WI38 (cell line): Measurements from ENCODE around the gene SLC36A1.
A peak's percentile ranks its signal among the peaks of the same experiment; 100 is the strongest.

Experiments used
- H3K4me3 ChIP-seq: 2 replicates; pipeline ENCODE4 v1.5.1; 2011; ENCODE audit warnings: low read depth, mild to moderate bottlenecking, control low read depth, low read length
- CTCF ChIP-seq: IDR thresholded peaks from 2 replicates; pipeline ENCODE4 v1.5.1; 2012; ENCODE audit warnings: low read depth, mild to moderate bottlenecking, control low read depth, low read length

SLC36A1 gene

GRCh38 chr5:151463137-151464029 lies 16.0 kb downstream of the SLC36A1 start:
- TF ChIP-seq CTCF: peak; percentile 19; the same call in 1 of the 2 replicates
- no peak overlapping the region for H3K4me3 ChIP-seq

- no peak overlapping the region for H3K4me3 ChIP-seq
- no peak for TF ChIP-seq CTCF
Observed at GRCh38 chr5:151464101-151464500, 16.7 kb downstream of the SLC36A1 start.

- TF ChIP-seq CTCF: no peak
- H3K4me3 ChIP-seq: no peak overlapping the region
Observed at GRCh38 chr5:151465476-151465875, 18.1 kb downstream of the SLC36A1 start.

GRCh38 chr5:151467576-151467975 lies 20.2 kb downstream of the SLC36A1 start:
- TF ChIP-seq CTCF: no peak

GRCh38 chr5:151469386-151469785 lies 22.0 kb downstream of the SLC36A1 start:
- no peak overlapping the region for H3K4me3 ChIP-seq
- no peak for TF ChIP-seq CTCF

More at GRCh38 chr5:151467576-151467975, 20.2 kb downstream of the SLC36A1 start:
- no peak overlapping the region for H3K4me3 ChIP-seq

- no peak for TF ChIP-seq CTCF
- H3K4me3 ChIP-seq: no peak overlapping the region
Observed at GRCh38 chr5:151469992-151470391, 22.6 kb downstream of the SLC36A1 start.

- TF ChIP-seq CTCF: no peak
- no peak overlapping the region for H3K4me3 ChIP-seq
Observed at GRCh38 chr5:151470439-151470838, 23.0 kb downstream of the SLC36A1 start.
